NCI-H748 (cell line): ENCODE results near the gene NOP9.

Experiments used
- DNase-seq: peaks from one replicate; lab custom pipeline; 2025; ENCODE audit not compliant: unreplicated experiment; lab: John Stamatoyannopoulos, UW

The NOP9 gene

DNA sequence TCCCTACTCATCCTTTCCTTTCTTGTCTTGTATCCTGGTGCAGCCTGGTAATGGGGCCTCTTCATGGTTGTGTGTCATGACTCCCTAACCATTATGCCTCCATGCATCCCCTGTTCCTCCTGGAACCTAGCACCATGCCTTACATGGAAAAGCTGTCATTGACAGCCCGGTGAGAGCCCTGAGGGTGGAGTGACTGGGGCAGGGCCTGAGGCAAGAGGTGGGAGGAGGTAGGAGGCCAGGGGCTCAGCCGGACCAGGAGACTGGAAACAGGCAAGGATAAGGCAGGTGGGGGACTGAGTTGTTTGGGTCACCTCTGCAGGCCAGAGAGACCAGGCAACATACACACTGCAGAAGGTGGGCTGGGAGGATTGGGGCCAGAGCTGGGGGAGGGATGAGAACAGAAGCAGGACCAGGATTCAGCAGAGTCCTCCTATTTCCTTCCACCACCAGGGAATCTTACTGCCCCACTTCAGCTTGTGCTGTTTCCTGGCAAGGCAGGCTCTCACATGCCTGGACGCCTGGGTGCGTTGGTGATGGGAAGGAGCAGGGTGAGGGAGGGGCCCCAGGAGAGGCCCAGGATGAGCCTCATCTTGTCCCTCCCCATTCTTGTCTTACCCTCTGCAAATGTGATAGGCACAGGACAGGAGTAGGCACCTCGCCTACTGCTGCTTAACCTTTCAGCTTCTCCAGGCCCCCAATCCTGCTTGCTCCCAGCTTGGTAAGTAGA, 10.1 kb downstream of the NOP9 start, which contains the start of gene LTB4R2:
LTB4R2 (plus strand) TSS at position 603 of the 727 bp plus-strand sequence. CDS start 525 bp downstream, outside the sequence.
- DNase-seq: no peak

GRCh38 chr14:24310265-24310645, 10.6 kb downstream of the NOP9 start:
- peak; percentile 39 for DNase-seq

DNA sequence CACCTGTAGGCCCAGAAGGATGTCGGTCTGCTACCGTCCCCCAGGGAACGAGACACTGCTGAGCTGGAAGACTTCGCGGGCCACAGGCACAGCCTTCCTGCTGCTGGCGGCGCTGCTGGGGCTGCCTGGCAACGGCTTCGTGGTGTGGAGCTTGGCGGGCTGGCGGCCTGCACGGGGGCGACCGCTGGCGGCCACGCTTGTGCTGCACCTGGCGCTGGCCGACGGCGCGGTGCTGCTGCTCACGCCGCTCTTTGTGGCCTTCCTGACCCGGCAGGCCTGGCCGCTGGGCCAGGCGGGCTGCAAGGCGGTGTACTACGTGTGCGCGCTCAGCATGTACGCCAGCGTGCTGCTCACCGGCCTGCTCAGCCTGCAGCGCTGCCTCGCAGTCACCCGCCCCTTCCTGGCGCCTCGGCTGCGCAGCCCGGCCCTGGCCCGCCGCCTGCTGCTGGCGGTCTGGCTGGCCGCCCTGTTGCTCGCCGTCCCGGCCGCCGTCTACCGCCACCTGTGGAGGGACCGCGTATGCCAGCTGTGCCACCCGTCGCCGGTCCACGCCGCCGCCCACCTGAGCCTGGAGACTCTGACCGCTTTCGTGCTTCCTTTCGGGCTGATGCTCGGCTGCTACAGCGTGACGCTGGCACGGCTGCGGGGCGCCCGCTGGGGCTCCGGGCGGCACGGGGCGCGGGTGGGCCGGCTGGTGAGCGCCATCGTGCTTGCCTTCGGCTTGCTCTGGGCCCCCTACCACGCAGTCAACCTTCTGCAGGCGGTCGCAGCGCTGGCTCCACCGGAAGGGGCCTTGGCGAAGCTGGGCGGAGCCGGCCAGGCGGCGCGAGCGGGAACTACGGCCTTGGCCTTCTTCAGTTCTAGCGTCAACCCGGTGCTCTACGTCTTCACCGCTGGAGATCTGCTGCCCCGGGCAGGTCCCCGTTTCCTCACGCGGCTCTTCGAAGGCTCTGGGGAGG, 11.3 kb downstream of the NOP9 start, which contains the start of gene LTB4R:
LTB4R (plus strand) TSS at position 857 of the 959 bp plus-strand sequence. CDS start 4,150 bp downstream, outside the sequence.
- DNase-seq: peak; percentile 91

GRCh38 chr14:24311837-24312615, 12.4 kb downstream of the NOP9 start:
- no peak for DNase-seq

DNA sequence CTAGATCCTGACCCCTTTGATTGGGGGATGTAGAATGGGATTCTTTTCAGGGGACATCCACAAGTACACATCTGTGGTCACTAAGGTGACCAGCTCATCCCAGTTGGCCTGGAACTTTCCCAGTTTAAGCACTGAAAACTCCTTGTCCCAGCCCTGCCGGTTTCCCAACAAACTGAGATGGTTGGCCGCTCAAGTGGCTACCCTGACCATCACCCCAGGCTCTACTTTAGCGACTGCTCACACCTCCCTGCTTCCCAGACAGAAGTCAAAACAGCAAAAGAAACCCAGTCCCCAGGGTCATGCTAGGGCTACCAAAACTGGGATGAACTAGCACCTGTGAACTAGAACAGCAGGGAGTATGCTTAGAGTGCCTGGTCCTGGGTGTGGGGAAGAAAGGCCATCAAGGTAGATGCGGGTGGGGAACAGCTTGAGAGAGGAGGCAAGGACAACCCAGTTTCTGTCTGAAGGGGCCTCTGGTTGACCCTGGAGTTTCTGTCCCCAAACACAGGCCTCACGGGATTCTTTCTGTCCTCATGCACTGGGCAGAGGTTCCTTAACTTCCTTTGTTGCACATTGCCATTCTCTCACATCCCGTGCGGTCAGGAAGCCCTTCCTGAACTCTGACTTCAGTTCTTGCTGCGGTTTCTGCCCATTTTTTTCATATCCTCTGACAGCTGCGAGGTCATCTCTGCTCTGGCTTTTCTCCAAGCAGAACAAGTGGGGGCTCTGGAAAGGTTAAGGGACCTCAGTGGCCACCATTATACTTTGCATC, 13.3 kb downstream of the NOP9 start:
- DNase-seq: no peak

GRCh38 chr14:24313913-24314312, 14.3 kb downstream of the NOP9 start:
- DNase-seq: no peak

DNA sequence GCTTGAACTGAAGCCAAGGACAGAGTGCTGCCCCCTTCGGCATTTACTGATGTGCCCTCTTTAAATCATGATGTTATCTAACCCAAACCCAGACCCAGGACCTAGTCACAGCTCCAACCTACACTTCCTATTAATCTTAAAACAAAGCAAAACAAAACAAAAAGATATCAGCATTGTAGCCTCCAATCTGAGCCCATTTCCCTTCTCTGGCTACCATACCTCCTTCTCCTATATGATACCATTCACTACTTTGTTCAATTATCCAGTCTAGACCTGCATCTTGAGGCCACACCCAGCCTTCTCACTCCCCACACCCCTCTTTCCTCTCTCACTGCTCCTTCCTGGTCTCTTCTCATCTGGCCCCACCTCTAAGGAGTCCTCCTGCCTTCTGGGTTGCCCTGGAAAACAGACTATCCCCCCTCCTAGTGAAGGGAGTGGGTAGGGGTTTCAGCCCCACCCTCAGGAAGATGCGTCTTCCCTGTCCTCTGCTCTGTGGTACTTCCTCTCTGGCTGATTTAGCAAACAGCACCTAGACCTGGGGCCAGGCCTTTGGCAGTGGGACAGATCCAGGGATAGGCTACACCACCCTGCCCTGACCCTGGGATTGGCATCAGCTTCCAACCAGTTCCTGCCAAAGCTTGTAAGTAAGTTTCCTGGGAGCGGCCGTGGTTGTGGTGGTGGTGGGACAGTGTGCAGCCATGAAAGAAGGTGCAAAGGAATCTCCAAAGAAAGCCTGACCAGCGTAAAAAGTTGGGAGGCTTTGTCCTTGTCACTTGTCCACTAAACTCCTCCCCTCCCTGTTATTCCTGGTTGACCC, 14.9 kb downstream of the NOP9 start:
- DNase-seq: no peak

GRCh38 chr14:24315243-24315806, 15.7 kb downstream of the NOP9 start:
- DNase-seq: no peak

GRCh38 chr14:24315807-24316596, 16.4 kb downstream of the NOP9 start:
- peak; percentile 54 for DNase-seq

DNA sequence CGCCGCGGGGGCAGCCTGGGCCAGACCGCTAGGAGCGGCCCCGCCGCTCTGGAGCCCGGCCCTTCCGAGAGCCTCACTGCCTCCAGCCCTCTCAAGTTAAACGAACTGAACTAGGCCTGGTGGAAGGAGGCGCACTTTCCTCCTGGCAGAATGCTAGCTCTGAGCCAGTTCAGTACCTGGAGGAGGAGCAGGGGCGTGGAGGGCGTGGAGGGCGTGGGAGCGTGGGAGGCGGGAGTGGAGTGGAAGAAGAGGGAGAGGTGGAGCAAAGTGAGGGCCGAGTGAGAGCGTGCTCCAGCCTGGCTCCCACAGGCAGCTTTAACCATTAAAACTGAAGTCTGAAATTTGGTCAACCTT, 16.9 kb downstream of the NOP9 start:
- DNase-seq: no peak

GRCh38 chr14:24317141-24317928, 17.7 kb downstream of the NOP9 start:
- DNase-seq: no peak

- no peak for DNase-seq
These were observed 21.7 kb downstream of the NOP9 start for GRCh38 chr14:24321212-24321975.

DNA sequence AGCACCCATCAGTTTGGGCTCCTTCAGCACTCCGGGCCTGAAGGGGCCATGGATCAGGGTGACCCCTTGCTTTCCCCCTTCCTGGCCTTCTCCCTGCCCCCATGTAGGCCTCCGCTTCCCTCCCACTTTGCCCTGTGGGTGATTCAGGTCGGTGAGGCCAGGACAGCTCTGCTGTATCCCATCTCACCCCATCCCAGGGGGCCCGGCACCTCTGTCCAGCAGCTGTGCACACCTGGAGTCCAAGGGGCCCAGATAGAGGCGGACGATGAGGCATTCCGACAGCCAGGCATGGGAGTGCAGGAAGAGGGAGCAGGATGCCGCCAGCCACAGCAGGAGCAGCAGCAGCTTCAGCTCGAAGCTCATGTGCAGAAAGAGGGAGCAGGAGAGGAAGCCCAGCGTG, 23.0 kb downstream of the NOP9 start:
- DNase-seq: no peak

- DNase-seq: no peak
These were observed 23.7 kb downstream of the NOP9 start for GRCh38 chr14:24323341-24323740.

DNA sequence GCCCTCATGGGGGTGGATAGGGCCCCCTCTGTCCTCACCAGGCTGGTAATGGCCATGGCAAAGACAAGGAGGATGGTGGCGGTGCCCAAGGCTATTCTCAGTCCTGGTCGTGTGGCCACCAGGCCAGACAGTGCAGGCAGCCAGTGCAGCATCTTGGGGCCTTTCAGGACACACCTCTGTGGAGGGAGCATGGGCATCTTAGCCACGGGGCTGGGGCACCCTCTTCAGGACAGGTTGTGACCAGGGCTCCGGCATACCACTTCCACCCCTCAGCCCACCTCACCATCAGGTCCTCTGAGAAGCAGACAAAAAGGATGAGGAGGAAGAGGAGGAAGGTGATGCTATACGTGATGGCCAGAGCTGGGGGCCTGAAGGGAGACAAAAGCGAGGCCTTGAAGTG, 24.4 kb downstream of the NOP9 start:
- no peak for DNase-seq

- no peak for DNase-seq
These were observed 25.4 kb downstream of the NOP9 start for GRCh38 chr14:24325041-24325530.

DNA sequence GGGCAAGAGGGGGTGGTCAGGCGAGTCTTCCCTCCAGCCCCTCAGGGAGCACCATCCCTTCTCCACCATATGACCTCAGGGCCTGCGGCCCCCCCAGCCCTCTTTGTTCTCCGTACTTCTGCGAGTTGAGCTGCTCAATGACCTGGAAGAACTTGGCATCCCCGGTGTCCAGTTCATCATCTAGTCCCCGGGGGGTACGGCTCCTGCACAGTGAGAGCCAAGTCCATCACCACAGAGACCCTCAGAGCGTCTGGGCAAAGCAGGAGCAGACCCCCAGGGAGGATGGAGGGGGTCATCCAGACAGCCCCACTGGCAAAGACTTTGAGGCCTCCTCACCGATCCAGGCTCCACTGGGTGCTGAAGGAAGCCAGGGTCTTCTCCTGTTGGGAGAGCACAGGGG, 26.3 kb downstream of the NOP9 start:
- no peak for DNase-seq
